Activated CD4-positive, alpha-beta T cell treated with anti-CD3 and anti-CD28 coated beads, Interleukin-10, Interleukin-2, amounts not matched to agents 100 ng/mL and 50 ng/mL, durations not matched to agents 16 hours and 8 hours (primary cell): ENCODE results near the gene BRAF.
A peak's percentile ranks its signal among the peaks of the same experiment; 100 is the strongest.
"Not testable (repeated sequence)": the region's sequence is repeated elsewhere in the genome, so short reads cannot be mapped to it uniquely, and the experiment has no call there.

ENCODE experiments used
- DNase-seq: peaks from one replicate; pipeline ENCODE4 v3.0.0-alpha.2; 2020

The BRAF gene

GRCh38 chr7:140767418-140767817, 157.3 kb downstream of the BRAF start:
- DNase-seq, result no peak

GRCh38 chr7:140765441-140765840, 159.3 kb downstream of the BRAF start:
- DNase-seq, result not testable (repeated sequence)

- not testable (repeated sequence) for DNase-seq
Measured at GRCh38 chr7:140763166-140763565, 161.6 kb downstream of the BRAF start.

- not testable (repeated sequence) for DNase-seq
Measured at GRCh38 chr7:140761375-140761774, 163.4 kb downstream of the BRAF start.

GRCh38 chr7:140754506-140754905, 170.2 kb downstream of the BRAF start:
- DNase-seq, result no peak

DNA sequence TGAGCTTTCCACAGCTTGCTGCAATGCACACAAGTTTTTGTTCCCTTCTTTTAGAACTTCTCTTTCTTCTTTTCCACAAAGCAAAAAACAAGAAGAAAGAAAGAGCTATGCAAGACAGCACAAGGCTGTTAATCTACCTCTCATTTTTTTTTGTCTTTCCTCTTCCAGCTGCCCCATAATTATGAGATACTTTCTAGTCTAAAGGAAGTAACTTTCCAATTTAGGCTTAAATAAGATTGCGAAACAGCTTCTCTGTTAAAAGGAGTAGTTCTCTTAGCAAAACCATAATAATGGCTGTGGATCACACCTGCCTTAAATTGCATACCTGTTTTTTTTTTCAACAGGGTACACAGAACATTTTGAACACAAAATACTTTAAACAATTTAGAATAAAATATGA, 172.2 kb downstream of the BRAF start:
- no peak for DNase-seq

GRCh38 chr7:140746751-140747150, 178.0 kb downstream of the BRAF start:
- no peak for DNase-seq

DNA sequence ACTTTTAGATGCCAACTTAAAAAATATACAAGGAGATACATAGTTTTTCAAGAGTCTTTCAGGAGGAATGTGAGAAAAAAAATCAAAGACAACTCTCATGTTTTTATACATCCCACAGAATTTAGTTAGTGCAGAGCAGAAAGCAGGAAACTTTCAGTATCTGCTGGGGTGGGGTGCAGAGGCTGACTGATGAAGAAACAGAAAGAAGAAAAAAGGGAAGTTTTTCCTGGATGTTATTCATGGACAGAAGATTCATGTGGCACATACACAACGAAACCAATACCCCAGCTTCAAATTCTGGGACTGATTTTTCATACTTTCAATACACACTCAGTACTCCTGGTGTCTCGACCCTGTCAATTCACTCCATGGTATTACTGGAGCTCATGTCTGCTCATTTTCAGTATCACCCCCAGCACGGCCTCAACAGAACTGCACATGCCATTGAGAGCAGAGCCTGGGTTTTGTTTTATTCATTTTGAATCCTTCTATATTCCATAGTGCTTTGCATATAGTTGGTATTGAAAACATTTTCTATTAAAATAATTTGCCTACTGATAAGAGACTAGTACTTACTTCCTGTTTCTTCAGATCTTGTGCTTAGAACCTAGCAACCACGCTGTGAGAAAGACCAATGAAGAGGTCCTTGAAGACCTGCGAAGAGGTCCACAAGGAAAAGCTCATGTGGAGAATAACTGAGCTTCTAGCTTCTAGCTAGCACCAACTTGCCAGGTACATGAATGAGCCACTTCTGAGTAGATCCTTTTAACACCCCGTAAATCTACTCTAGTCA, 179.3 kb downstream of the BRAF start:
- no peak for DNase-seq

GRCh38 chr7:140744005-140744404, 180.7 kb downstream of the BRAF start:
- no peak for DNase-seq

- DNase-seq, result not testable (repeated sequence)
Measured at GRCh38 chr7:140743255-140743654, 181.5 kb downstream of the BRAF start.

DNA sequence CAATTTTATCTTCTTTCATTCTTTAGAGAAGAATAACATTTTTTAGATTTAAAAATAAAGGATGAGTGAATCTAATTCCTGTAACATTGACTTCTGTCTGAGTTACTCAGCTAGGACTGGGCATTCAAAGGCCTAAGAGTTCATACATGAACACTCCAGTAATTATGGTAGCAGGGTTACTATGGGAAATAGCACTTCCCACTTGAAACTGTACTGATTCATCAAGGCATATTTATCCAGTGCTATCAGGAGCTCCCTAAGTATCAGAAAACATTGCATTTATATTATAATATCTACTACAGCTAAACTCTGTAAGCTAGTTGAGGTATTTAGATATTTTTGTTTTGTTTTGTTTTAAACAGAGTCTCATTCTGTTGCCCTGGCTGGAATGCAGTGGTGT, 186.4 kb downstream of the BRAF start:
- DNase-seq, result no peak

- no peak for DNase-seq
Measured at GRCh38 chr7:140734729-140735128, 190.0 kb downstream of the BRAF start.

DNA sequence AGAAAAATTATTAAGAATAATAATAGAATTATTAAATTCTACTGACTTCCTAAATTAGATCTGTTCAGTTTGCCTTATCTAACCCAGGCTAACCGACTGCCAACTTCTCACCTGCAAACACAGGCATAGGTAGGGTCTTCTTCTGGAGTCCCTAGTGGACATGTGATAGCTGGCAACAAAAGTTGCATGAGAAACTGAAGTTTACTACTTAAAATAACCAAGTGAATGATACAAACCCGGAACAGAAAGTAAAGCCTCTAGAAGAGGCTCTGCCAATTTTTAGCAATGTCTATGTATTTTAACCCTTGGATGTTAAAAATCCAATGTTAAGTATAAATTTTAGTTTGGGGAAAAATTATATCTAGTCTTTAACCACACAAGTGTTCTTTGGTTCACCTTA, 190.6 kb downstream of the BRAF start:
- DNase-seq, result no peak

DNA sequence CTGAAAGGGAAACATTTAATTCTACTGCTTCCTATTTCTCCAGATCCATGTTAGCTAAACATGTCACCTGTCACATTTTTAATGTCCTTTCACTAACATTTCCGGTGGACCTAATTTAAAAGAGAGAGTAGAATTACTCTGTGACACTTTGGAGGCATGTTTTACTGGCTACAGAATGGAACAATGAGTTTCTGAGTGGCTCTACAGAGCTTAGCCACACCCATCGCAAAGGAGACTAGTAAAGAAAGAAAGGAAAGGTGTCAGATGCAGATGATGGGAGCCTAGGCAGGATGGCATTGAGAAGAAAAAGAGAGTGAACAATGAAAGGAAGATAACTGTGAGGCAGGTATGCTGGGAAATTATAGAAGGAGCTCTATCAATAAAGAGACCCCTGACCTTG, 192.3 kb downstream of the BRAF start:
- no peak for DNase-seq

- no peak for DNase-seq
Measured at GRCh38 chr7:140726281-140726680, 198.4 kb downstream of the BRAF start.

DNA sequence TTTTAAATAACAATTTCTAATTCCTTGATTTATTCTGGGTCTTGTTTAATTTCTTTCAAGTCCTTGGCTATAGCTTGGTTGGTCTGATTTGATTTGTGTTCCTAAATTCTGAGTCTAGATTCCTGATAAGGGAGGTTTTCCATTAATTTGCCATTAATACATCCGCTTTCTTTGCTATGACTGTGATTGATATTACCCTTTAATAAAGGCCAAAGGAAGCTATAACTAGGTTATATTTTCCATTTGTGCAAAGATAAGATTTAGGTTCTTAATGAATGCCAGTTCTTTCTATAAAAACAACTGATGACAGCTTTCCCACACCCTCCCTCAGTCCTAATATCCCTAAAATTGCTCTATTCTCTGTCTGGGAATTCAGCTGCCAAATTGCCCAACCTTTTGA, 200.0 kb downstream of the BRAF start:
- DNase-seq, result no peak

GRCh38 chr7:140723574-140723973, 201.2 kb downstream of the BRAF start:
- no peak for DNase-seq

GRCh38 chr7:140723006-140723405, 201.7 kb downstream of the BRAF start:
- DNase-seq, result peak; percentile 47

DNA sequence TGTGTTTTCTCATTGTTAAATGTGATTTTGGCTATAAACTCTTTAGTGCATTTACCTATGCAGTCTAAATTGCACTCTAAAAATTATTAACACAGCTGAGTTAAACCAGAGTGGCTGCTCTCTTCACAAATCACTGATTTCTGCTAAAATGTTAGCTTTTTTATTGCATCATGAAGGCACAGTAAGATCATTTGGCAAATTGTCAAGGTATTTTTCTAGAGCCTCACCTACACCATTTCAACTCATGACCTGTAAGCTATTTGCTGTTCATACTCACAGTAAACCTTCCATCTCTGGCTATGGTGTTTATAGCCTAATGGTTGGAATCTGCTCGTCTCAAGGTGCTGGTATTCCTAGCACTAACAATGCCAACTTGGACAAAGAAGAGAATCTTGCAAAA, 202.5 kb downstream of the BRAF start:
- DNase-seq, result no peak

DNA sequence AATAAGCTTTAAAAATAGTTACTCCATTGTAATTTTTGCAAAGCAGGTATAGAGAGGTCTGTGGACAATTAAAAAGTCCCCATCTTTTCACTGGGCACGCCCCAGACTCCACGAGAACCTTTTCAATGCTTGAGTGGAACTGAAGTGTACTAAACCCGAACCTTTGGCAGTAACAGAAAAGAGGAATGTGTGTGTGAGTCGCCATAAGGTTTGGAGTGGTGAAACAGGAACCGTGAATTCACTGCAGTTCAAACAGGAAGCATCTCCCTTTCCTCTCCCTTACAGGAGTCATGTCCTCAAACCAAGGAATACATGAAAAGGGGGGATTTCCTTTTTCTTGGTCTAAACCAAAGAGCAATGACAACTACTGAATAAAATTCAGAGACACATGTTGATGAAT, 205.0 kb downstream of the BRAF start:
- no peak for DNase-seq

- DNase-seq, result no peak
Measured at GRCh38 chr7:140714331-140715040, 210.2 kb downstream of the BRAF start.

DNA sequence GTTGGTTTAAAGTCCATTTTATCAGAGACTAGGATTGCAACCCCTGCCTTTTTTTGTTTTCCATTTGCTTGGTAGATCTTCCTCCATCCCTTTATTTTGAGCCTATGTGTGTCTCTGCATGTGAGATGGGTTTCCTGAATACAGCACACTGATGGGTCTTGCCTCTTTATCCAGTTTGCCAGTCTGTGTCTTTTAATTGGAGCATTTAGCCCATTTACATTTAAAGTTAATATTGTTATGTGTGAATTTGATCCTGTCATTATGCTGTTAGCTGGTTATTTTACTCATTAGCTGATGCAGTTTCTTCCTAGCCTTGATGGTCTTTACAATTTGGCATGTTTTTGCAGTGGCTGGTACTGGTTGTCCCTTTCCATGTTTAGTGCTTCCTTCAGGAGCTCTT, 212.3 kb downstream of the BRAF start:
- not testable (repeated sequence) for DNase-seq

GRCh38 chr7:140708764-140709163, 216.0 kb downstream of the BRAF start:
- not testable (repeated sequence) for DNase-seq

DNA sequence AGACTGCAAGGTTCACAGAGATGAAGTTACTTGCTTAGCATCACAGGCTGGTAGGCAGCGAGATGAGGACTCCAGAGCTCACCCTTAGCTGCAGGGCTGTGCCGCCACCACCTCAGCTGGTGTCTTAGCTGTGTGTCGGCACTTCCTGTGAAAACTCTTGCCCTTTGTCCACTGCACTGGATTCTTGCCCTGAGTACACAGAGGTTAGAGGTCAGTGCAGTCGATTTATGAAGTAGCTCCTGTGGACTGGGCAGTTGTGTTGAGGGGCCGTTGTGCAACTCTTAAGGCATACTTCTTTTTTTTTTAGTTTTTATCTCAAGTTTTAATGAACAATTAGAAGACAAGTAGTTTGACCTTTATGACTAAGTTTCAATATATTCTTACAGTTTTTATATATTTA, 217.6 kb downstream of the BRAF start:
- no peak for DNase-seq

GRCh38 chr7:140704205-140704604, 220.5 kb downstream of the BRAF start:
- no peak for DNase-seq
